ENCODE data around the gene ARNT2.

DNA sequence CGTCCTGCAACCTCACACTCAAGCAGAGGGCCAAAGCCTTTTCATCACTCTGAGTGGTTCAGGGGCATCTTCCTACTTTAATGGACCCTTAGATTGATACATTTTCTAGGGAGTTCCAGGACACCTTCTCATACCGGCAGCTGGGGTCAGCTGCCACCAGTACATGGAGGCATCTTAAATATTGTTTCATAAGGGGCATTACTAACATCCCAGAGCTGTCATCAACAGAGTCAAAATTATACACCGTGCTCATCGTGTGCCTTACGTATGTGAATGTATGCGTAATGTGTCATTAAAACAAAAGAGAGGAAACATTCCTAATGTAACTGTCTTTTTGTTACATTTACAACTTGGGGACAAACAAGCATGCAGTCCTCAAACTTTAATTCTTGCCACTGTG lies 57.9 kb downstream of the ARNT2 start:
- TF ChIP-seq, protein P1, sequence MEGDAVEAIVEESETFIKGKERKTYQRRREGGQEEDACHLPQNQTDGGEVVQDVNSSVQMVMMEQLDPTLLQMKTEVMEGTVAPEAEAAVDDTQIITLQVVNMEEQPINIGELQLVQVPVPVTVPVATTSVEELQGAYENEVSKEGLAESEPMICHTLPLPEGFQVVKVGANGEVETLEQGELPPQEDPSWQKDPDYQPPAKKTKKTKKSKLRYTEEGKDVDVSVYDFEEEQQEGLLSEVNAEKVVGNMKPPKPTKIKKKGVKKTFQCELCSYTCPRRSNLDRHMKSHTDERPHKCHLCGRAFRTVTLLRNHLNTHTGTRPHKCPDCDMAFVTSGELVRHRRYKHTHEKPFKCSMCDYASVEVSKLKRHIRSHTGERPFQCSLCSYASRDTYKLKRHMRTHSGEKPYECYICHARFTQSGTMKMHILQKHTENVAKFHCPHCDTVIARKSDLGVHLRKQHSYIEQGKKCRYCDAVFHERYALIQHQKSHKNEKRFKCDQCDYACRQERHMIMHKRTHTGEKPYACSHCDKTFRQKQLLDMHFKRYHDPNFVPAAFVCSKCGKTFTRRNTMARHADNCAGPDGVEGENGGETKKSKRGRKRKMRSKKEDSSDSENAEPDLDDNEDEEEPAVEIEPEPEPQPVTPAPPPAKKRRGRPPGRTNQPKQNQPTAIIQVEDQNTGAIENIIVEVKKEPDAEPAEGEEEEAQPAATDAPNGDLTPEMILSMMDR (IDR thresholded peaks at IDR 0.05): no peak
- TF ChIP-seq POLR2A (IDR thresholded peaks at IDR 0.05): no peak
